Measurements from ENCODE around the gene DHTKD1. TPM values are rescaled to one million over a fixed set of nuclear protein-coding genes. Genes with fewer than 3 reads are reported as not detected.

DHTKD1 gene
- total RNA-seq, 2 donors from 2014 or later = 18.4 to 23.6 TPM

- H3K36me3 ChIP-seq = peaks cover 36% of the 10 kb centered on the region
- no peak overlapping the region for H3K27ac ChIP-seq
- H3K27me3 ChIP-seq = no peaks in the 10 kb centered on the region
- H3K4me3 ChIP-seq = no peak overlapping the region
- no peak for DNase-seq (ENCODE audit: low spot score)
- TF ChIP-seq, protein P1, sequence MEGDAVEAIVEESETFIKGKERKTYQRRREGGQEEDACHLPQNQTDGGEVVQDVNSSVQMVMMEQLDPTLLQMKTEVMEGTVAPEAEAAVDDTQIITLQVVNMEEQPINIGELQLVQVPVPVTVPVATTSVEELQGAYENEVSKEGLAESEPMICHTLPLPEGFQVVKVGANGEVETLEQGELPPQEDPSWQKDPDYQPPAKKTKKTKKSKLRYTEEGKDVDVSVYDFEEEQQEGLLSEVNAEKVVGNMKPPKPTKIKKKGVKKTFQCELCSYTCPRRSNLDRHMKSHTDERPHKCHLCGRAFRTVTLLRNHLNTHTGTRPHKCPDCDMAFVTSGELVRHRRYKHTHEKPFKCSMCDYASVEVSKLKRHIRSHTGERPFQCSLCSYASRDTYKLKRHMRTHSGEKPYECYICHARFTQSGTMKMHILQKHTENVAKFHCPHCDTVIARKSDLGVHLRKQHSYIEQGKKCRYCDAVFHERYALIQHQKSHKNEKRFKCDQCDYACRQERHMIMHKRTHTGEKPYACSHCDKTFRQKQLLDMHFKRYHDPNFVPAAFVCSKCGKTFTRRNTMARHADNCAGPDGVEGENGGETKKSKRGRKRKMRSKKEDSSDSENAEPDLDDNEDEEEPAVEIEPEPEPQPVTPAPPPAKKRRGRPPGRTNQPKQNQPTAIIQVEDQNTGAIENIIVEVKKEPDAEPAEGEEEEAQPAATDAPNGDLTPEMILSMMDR (IDR thresholded peaks at IDR 0.05) = no peak
- H3K4me1 ChIP-seq = no peaks in the 10 kb centered on the region
- no peaks in the 10 kb centered on the region for H3K9me3 ChIP-seq
Observed at GRCh38 chr10:12156367-12157123, 87.8 kb downstream of the DHTKD1 start.

GRCh38 chr10:12158111-12158510 is 89.4 kb downstream of the DHTKD1 start:
- Histone ChIP-seq H3K36me3 (peaks cover 41% of the 10 kb centered on the region), H3K27me3 (no peaks in the 10 kb centered on the region), H3K4me3 (no peak overlapping the region), H3K9me3 (no peaks in the 10 kb centered on the region), H3K27ac (no peak overlapping the region), H3K4me1 (no peaks in the 10 kb centered on the region)
- DNase-seq (ENCODE audit: low spot score) = no peak
- TF ChIP-seq, protein P1 (IDR thresholded peaks at IDR 0.05) = no peak

- H3K27me3 ChIP-seq = no peaks in the 10 kb centered on the region
- DNase-seq (ENCODE audit: low spot score) = no peak
- TF ChIP-seq, protein P1 (IDR thresholded peaks at IDR 0.05) = no peak
- H3K4me3 ChIP-seq = no peak overlapping the region
- H3K36me3 ChIP-seq = peaks cover 48% of the 10 kb centered on the region
- H3K4me1 ChIP-seq = no peaks in the 10 kb centered on the region
- H3K9me3 ChIP-seq = no peaks in the 10 kb centered on the region
- no peak overlapping the region for H3K27ac ChIP-seq
Observed at GRCh38 chr10:12160664-12161063, 91.9 kb downstream of the DHTKD1 start.

DNA sequence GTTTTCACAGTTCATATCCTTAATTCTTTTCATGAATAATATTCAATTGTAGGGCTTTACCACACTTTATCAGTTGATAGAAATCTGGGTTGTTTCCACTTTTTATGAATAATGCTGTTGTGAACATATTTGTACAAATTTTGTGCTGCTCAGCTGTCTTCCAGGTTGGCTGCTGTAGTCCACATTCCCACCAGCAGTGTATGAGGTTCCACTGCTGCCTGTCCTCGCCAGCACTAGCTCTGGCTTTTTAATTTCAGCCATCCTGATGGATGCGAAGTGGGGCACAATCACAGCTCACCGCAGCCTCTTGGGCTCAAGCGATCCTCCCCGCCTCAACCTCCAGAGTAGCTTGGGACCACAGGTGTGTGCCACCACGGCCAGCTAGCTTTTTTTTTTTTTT is 94.2 kb downstream of the DHTKD1 start:
- no peak for DNase-seq (ENCODE audit: low spot score)
- no peak overlapping the region for H3K4me3 ChIP-seq
- peaks cover 62% of the 10 kb centered on the region for H3K36me3 ChIP-seq
- TF ChIP-seq, protein P1 (IDR thresholded peaks at IDR 0.05) = no peak
- H3K9me3 ChIP-seq = no peaks in the 10 kb centered on the region
- H3K27ac ChIP-seq = no peak overlapping the region
- no peaks in the 10 kb centered on the region for H3K4me1 ChIP-seq
- H3K27me3 ChIP-seq = no peaks in the 10 kb centered on the region

- Histone ChIP-seq H3K27ac (no peak overlapping the region), H3K4me3 (no peak overlapping the region), H3K27me3 (no peaks in the 10 kb centered on the region), H3K36me3 (peaks cover 65% of the 10 kb centered on the region), H3K4me1 (no peaks in the 10 kb centered on the region), H3K9me3 (no peaks in the 10 kb centered on the region)
- no peak for DNase-seq (ENCODE audit: low spot score)
- TF ChIP-seq, protein P1 (IDR thresholded peaks at IDR 0.05) = no peak
Observed at GRCh38 chr10:12164085-12164484, 95.3 kb downstream of the DHTKD1 start.

DNA sequence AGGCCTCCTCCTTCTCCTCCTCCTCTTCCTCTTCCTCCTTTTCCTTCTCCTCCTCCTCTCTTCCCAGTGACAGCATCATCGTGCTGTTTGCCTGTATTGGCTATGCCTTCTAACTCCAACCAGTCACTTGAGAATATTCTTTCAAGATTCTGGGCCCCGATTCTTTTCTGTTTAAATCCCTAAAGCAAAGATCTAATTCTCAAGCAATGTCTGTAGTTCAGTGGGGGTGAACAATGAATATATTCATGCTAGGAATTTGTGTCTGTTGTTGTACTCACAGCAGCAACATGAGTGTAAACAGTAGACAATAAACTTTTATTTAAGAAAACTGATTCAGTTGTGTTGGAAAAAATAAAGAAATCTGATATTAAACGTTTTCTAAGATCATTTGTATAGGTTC is 96.3 kb downstream of the DHTKD1 start:
- TF ChIP-seq, protein P1 (IDR thresholded peaks at IDR 0.05) = no peak
- no peak for DNase-seq (ENCODE audit: low spot score)
- H3K4me3 ChIP-seq = no peak overlapping the region
- H3K27ac ChIP-seq = no peak overlapping the region
- H3K4me1 ChIP-seq = no peaks in the 10 kb centered on the region
- H3K9me3 ChIP-seq = no peaks in the 10 kb centered on the region
- H3K27me3 ChIP-seq = no peaks in the 10 kb centered on the region
- peaks cover 65% of the 10 kb centered on the region for H3K36me3 ChIP-seq

Data from right atrium auricular region (tissue), 2 donors.